ENCODE measurements around the gene PLA2G6. TPM values are rescaled to one million over a fixed set of nuclear protein-coding genes. Genes with fewer than 3 reads are reported as not detected.

Gene PLA2G6
- total and polyA plus RNA-seq, 2 of the 13 experiments (the other 11 are each of a cell fraction or from before 2014, with no cell fraction given) = 4.8 to 11.5 TPM

DNA sequence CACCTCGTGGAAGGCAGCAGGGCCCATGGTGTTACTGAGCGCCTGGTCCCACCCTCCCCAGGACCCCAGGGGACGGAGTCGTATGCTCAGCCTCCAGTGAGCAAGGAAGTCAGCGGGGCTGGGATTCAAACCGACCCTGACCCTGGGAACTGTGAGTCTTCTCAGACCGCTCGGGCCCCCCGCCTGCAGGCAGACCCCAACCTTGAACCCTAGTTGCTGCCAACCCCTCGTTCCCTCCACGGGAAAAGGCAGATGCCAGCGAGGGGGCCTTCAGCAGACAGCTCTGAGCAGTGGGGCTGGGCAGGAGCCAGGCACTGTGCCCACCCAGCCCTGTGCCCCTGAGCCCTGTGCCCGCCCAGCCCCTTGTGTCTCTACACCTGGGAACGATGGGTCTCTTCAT is 104.0 kb downstream of the PLA2G6 start:
- POLR2A ChIA-PET = no interaction called here

GRCh38 chr22:38077096-38077495 is 104.5 kb downstream of the PLA2G6 start:
- no TSS peak for BruUV-seq (replicated peaks)
- DNase-seq (ENCODE audit: low spot score) (no peak), FAIRE-seq (no peak), ATAC-seq (no peak)
- ChIA-PET CTCF (ENCODE audit: low intra/inter-chr PET ratio, low total read pairs) (no interaction called here), POLR2A (no interaction called here)
- Histone ChIP-seq H3K27me3 (ENCODE audit: control insufficient read depth in 1 of 2, insufficient read depth in 2 of 2, low read length in 2 of 2) (no peaks in the 10 kb centered on the region), H3K4me1 (ENCODE audit: insufficient read depth, low read length) (no peaks in the 10 kb centered on the region), H3K4me2 (ENCODE audit: low read depth, low read length) (no peak overlapping the region), H3K27ac (ENCODE audit: extremely low read length, insufficient read depth, low read length) (no peak overlapping the region), H4K20me1 (ENCODE audit: insufficient read depth, low read length) (no peaks in the 10 kb centered on the region), H3K79me2 (ENCODE audit: insufficient read depth, low read length) (no peaks in the 10 kb centered on the region), H3K9me3 (ENCODE audit: low read length) (no peaks in the 10 kb centered on the region), H3K9ac (ENCODE audit: insufficient read depth, low read depth, low read length) (no peak overlapping the region), H3K4me3 (replicated peaks in 1 of 3; ENCODE audit: insufficient read depth in 1 of 3, low read depth in 2 of 3, low read length in 3 of 3) (no peak overlapping the region), H3K36me3 (replicated peaks in 1 of 2; ENCODE audit: control insufficient read depth in 1 of 2, insufficient read depth in 2 of 2, low read length in 2 of 2) (peaks cover 6 to 12% of the 10 kb centered on the region in 2 experiments), H2AFZ (ENCODE audit: low read length) (no peak overlapping the region)
- intact Hi-C loops (cut with micrococcal nuclease; ENCODE audit: unreplicated experiment) (no loop called here), in situ Hi-C loops (cut with HindIII; ENCODE audit: extremely low pct_ligation_motif_present, low pct_unique_long_range_greater_than_20kb) (no loop called here)
- 76% methylated on average over 12 of the region's 12 CpGs for WGBS (ENCODE audit: low lambda C conversion rate)
- TF ChIP-seq MZF1 (CRISPR knock-in tag; IDR thresholded peaks at IDR 0.05; ENCODE audit: borderline replicate concordance) (no peak), REL (CRISPR knock-in tag; conservative IDR thresholded peaks at IDR 0.05) (no peak), ZNF816 (CRISPR knock-in tag; IDR thresholded peaks at IDR 0.05; ENCODE audit: borderline replicate concordance) (no peak), NFE2 (CRISPR knock-in tag; IDR thresholded peaks at IDR 0.05) (no peak), ZNF704 (CRISPR knock-in tag; IDR thresholded peaks at IDR 0.05; ENCODE audit: borderline replicate concordance) (no peak), MXD3 (CRISPR knock-in tag; IDR thresholded peaks at IDR 0.05) (no peak), ZNF556 (CRISPR knock-in tag; IDR thresholded peaks at IDR 0.05; ENCODE audit: borderline replicate concordance) (no peak), STAG1 (CRISPR knock-in tag; IDR thresholded peaks at IDR 0.05) (no peak), PRPF4 (IDR thresholded peaks at IDR 0.05; ENCODE audit: low read depth, low read length, poor library complexity, severe bottlenecking) (no peak), KMT2B (CRISPR knock-in tag; IDR thresholded peaks at IDR 0.05) (no peak)
- TF ChIP-seq, protein P1, sequence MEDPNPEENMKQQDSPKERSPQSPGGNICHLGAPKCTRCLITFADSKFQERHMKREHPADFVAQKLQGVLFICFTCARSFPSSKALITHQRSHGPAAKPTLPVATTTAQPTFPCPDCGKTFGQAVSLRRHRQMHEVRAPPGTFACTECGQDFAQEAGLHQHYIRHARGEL (CRISPR knock-in tag; IDR thresholded peaks at IDR 0.05) = no peak

More for the DNA sequence above, 104.0 kb downstream of the PLA2G6 start:
- Histone ChIP-seq H3K4me1 (ENCODE audit: insufficient read depth, low read length) (no peaks in the 10 kb centered on the region), H3K4me3 (replicated peaks in 1 of 3; ENCODE audit: insufficient read depth in 1 of 3, low read depth in 2 of 3, low read length in 3 of 3) (no peak overlapping the region), H4K20me1 (ENCODE audit: insufficient read depth, low read length) (no peaks in the 10 kb centered on the region), H3K27me3 (ENCODE audit: control insufficient read depth in 1 of 2, insufficient read depth in 2 of 2, low read length in 2 of 2) (no peaks in the 10 kb centered on the region), H2AFZ (ENCODE audit: low read length) (no peak overlapping the region), H3K79me2 (ENCODE audit: insufficient read depth, low read length) (no peaks in the 10 kb centered on the region), H3K27ac (ENCODE audit: extremely low read length, insufficient read depth, low read length) (no peak overlapping the region), H3K36me3 (replicated peaks in 1 of 2; ENCODE audit: control insufficient read depth in 1 of 2, insufficient read depth in 2 of 2, low read length in 2 of 2) (peaks cover 4 to 10% of the 10 kb centered on the region in 2 experiments; a peak in 4 of 5 replicates), H3K9ac (ENCODE audit: insufficient read depth, low read depth, low read length) (no peak overlapping the region), H3K9me3 (ENCODE audit: low read length) (no peaks in the 10 kb centered on the region), H3K4me2 (ENCODE audit: low read depth, low read length) (no peak overlapping the region)
- no peak for FAIRE-seq
- CTCF ChIA-PET (ENCODE audit: low intra/inter-chr PET ratio, low total read pairs) = no interaction called here
- BruUV-seq (replicated peaks) = no TSS peak
- in situ Hi-C loops (cut with HindIII; ENCODE audit: extremely low pct_ligation_motif_present, low pct_unique_long_range_greater_than_20kb) = no loop called here
- no peak for DNase-seq (ENCODE audit: low spot score)
- TF ChIP-seq CENPT (CRISPR knock-in tag; IDR thresholded peaks at IDR 0.05; ENCODE audit: low read depth) = no peak
- no peak for TF ChIP-seq HNF1B (CRISPR knock-in tag; IDR thresholded peaks at IDR 0.05)
- TF ChIP-seq, protein P2, sequence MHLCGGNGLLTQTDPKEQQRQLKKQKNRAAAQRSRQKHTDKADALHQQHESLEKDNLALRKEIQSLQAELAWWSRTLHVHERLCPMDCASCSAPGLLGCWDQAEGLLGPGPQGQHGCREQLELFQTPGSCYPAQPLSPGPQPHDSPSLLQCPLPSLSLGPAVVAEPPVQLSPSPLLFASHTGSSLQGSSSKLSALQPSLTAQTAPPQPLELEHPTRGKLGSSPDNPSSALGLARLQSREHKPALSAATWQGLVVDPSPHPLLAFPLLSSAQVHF (CRISPR knock-in tag; IDR thresholded peaks at IDR 0.05) = no peak
- intact Hi-C loops (cut with micrococcal nuclease; ENCODE audit: unreplicated experiment) = no loop called here
- no peak for ATAC-seq
- WGBS (ENCODE audit: low lambda C conversion rate) = 75% methylated on average over 4 of the region's 14 CpGs
